HG03280 (cell line): ENCODE measurements around the gene PC.

Source experiments
- ATAC-seq: cut with Tn5 transposase; IDR thresholded peaks from one replicate; pipeline ENCODE4 v1.9.1; 2021; ENCODE audit warnings: mild to moderate bottlenecking, moderate library complexity; ENCODE audit not compliant: unreplicated experiment

The PC gene

GRCh38 chr11:66857234-66857926 lies 100.8 kb downstream of the PC start:
- no peak for ATAC-seq

GRCh38 chr11:66856496-66857233 lies 101.5 kb downstream of the PC start, which contains the start of gene LRFN4:
Gene LRFN4, plus strand, starts transcription at chr11:66857064. Its CDS starts 681 bp downstream, at chr11:66857745.
- ATAC-seq: peak; percentile 36

GRCh38 chr11:66855574-66856495 lies 102.3 kb downstream of the PC start:
- ATAC-seq: peak; percentile 73

- ATAC-seq: no peak
These were observed 103.4 kb downstream of the PC start for GRCh38 chr11:66854729-66855211.

GRCh38 chr11:66854231-66854661 lies 103.9 kb downstream of the PC start:
- no peak for ATAC-seq

- ATAC-seq: no peak
These were observed 104.6 kb downstream of the PC start for GRCh38 chr11:66853242-66854229.

- no peak for ATAC-seq
These were observed 105.5 kb downstream of the PC start for GRCh38 chr11:66852466-66853241.

- no peak for ATAC-seq
These were observed 106.3 kb downstream of the PC start for GRCh38 chr11:66851698-66852465.

GRCh38 chr11:66851239-66851596 lies 107.0 kb downstream of the PC start:
- ATAC-seq: no peak

- no peak for ATAC-seq
These were observed 107.5 kb downstream of the PC start for GRCh38 chr11:66850588-66851238.

GRCh38 chr11:66850235-66850587 lies 108.0 kb downstream of the PC start:
- no peak for ATAC-seq

GRCh38 chr11:66849501-66850234 lies 108.5 kb downstream of the PC start:
- ATAC-seq: no peak

- ATAC-seq: no peak
These were observed 109.3 kb downstream of the PC start for GRCh38 chr11:66848671-66849500.

GRCh38 chr11:66847461-66848232 lies 110.5 kb downstream of the PC start:
- ATAC-seq: no peak

GRCh38 chr11:66846671-66847091 lies 111.5 kb downstream of the PC start:
- ATAC-seq: no peak

GRCh38 chr11:66845876-66846212 lies 112.3 kb downstream of the PC start:
- ATAC-seq: no peak
